Upper lobe of left lung (tissue), 6 donors: ENCODE data around the gene GLIS1. TPM values are rescaled to one million over a fixed set of nuclear protein-coding genes. Genes with fewer than 3 reads are reported as not detected.

ENCODE experiments used
- ATAC-seq, 2 donors: fragments of 200-7000 bp; cut with Tn5 transposase; one replicate each; pipeline ENCODE4 v1.9.1; 2022; ENCODE audit warnings: mild to moderate bottlenecking in 2 of 2, moderate library complexity in 2 of 2; ENCODE audit not compliant: low FRiP score in 2 of 2
- DNase-seq, 2 donors: peaks; one replicate each; pipeline ENCODE4 v3.0.0-alpha.2; 2019 to 2020
- H3K27ac ChIP-seq, 4 donors: fragments of 200-600 bp; sonication (generic); one replicate each; pipeline ENCODE4 v1.5.1; 2016 to 2019
- H3K27me3 ChIP-seq, 4 donors: fragments of 200-600 bp; sonication (generic); one replicate each; pipeline ENCODE4 v1.5.1; 2017 to 2019
- H3K36me3 ChIP-seq, 4 donors: fragments of 200-600 bp; sonication (generic); one replicate each; pipeline ENCODE4 v1.5.1; 2016 to 2019
- H3K4me1 ChIP-seq, 4 donors: fragments of 200-600 bp; sonication (generic); one replicate each; pipeline ENCODE4 v1.5.1; 2018 to 2019
- H3K4me3 ChIP-seq, 4 donors: fragments of 200-600 bp; sonication (generic); one replicate each; pipeline ENCODE4 v1.5.1; 2017 to 2019; ENCODE audit warnings: mild to moderate bottlenecking in 2 of 4, moderate library complexity in 1 of 4
- H3K9me3 ChIP-seq, 4 donors: fragments of 200-600 bp; sonication (generic); one replicate each; pipeline ENCODE4 v1.5.1; 2018 to 2019
- CTCF ChIP-seq, 6 experiments: fragments of 450-650 bp in 4 of 6; fragments of 200-600 bp in 2 of 6; sonication (generic) in 2 of 6; IDR thresholded peaks; one replicate each; pipeline ENCODE4 v1.5.1; 2016 to 2019; ENCODE audit warnings: antibody characterized with exemption in 6 of 6
- EP300 ChIP-seq, 4 donors: sonication (generic); formaldehyde crosslinking; IDR thresholded peaks; one replicate each; pipeline ENCODE4 v1.5.1; 2017; ENCODE audit warnings: antibody characterized with exemption in 4 of 4, control low read depth in 2 of 4
- POLR2A ChIP-seq, 4 donors: fragments of 450-650 bp; IDR thresholded peaks; one replicate each; pipeline ENCODE4 v1.5.1; 2016 to 2017; ENCODE audit warnings: antibody characterized with exemption in 4 of 4, mild to moderate bottlenecking in 2 of 4
- POLR2AphosphoS5 ChIP-seq, 2 donors: sonication (generic); formaldehyde crosslinking; IDR thresholded peaks; one replicate each; pipeline ENCODE4 v1.5.1; 2017; ENCODE audit warnings: antibody characterized with exemption in 2 of 2
- WGBS, 2 donors: methylation state at CpG; one replicate each; pipeline ENCODE4 v1.1.5; 2017 to 2018; 5-methylcytosine and 5-hydroxymethylcytosine counted together
- total RNA-seq, 6 donors: library from RNA; depleted of rRNA in 4 of 6; stranded (reverse); fragments of >200 nt in 4 of 6; gene quantifications; one replicate each; pipeline versions ENCODE4 v1.1.0 to v1.2.1, GENCODE V29; 2016 to 2021
- donor health status: DM: no; HTN: no; CAD: no; lungs with moderate emphysema.
- donor health status: DM: no; HTN: yes; CAD: no; lungs with severe emphysema.

GLIS1 gene
- total RNA-seq, 6 donors from 2014 or later, result 0.26 to 1.0 TPM; not detected in 4

GRCh38 chr1:53704804-53705445 lies 34.0 kb downstream of the GLIS1 start:
- no peaks in the 10 kb centered on the region for H3K4me1 ChIP-seq
- no peak overlapping the region for H3K27ac ChIP-seq
- H3K36me3 ChIP-seq, result no peaks in the 10 kb centered on the region
- H3K9me3 ChIP-seq, result no peaks in the 10 kb centered on the region
- no peak overlapping the region for H3K4me3 ChIP-seq
- no peaks in the 10 kb centered on the region for H3K27me3 ChIP-seq
- TF ChIP-seq POLR2AphosphoS5 (IDR thresholded peaks at IDR 0.05), result no peak
- TF ChIP-seq EP300 (IDR thresholded peaks at IDR 0.05), result no peak
- no peak for TF ChIP-seq POLR2A (IDR thresholded peaks at IDR 0.05)
- TF ChIP-seq CTCF (IDR thresholded peaks at IDR 0.05), result no peak
- no peak for DNase-seq
- WGBS, 2 donors, result 94 to 100% methylated on average over 4 to 8 of the region's 8 CpGs
- no peak for ATAC-seq

GRCh38 chr1:53704304-53704703 lies 34.7 kb downstream of the GLIS1 start:
- no peaks in the 10 kb centered on the region for H3K36me3 ChIP-seq
- H3K9me3 ChIP-seq, result no peaks in the 10 kb centered on the region
- ATAC-seq (no peak), DNase-seq (no peak)
- H3K4me1 ChIP-seq, result no peaks in the 10 kb centered on the region
- WGBS, 2 donors, result 86 to 90% methylated on average over 5 of the region's 5 CpGs
- no peaks in the 10 kb centered on the region for H3K27me3 ChIP-seq
- no peak overlapping the region for H3K4me3 ChIP-seq
- no peak overlapping the region for H3K27ac ChIP-seq
- TF ChIP-seq EP300 (IDR thresholded peaks at IDR 0.05) (no peak), POLR2AphosphoS5 (IDR thresholded peaks at IDR 0.05) (no peak), POLR2A (IDR thresholded peaks at IDR 0.05) (no peak), CTCF (IDR thresholded peaks at IDR 0.05) (no peak)

GRCh38 chr1:53703174-53703573 lies 35.8 kb downstream of the GLIS1 start:
- Histone ChIP-seq H3K9me3 (no peaks in the 10 kb centered on the region), H3K4me3 (no peak overlapping the region), H3K27me3 (no peaks in the 10 kb centered on the region), H3K36me3 (no peaks in the 10 kb centered on the region), H3K4me1 (no peaks in the 10 kb centered on the region), H3K27ac (no peak overlapping the region)
- WGBS, 2 donors, result 81 to 94% methylated on average over 1 of the region's 1 CpG
- DNase-seq, result no peak
- no peak for TF ChIP-seq POLR2A (IDR thresholded peaks at IDR 0.05)
- no peak for TF ChIP-seq EP300 (IDR thresholded peaks at IDR 0.05)
- no peak for TF ChIP-seq CTCF (IDR thresholded peaks at IDR 0.05)
- no peak for TF ChIP-seq POLR2AphosphoS5 (IDR thresholded peaks at IDR 0.05)
- ATAC-seq, result no peak

- no peak for DNase-seq
- WGBS, 2 donors, result 51 to 57% methylated on average over 5 to 7 of the region's 8 CpGs
- no peaks in the 10 kb centered on the region for H3K27me3 ChIP-seq
Observed at GRCh38 chr1:53702341-53702740, 36.6 kb downstream of the GLIS1 start.

More at GRCh38 chr1:53702341-53702740, 36.6 kb downstream of the GLIS1 start:
- ATAC-seq, result no peak
- Histone ChIP-seq H3K4me3 (no peak overlapping the region), H3K36me3 (no peaks in the 10 kb centered on the region), H3K9me3 (no peaks in the 10 kb centered on the region), H3K27ac (no peak overlapping the region), H3K4me1 (no peaks in the 10 kb centered on the region)
- TF ChIP-seq POLR2A (IDR thresholded peaks at IDR 0.05) (no peak), CTCF (IDR thresholded peaks at IDR 0.05) (no peak), EP300 (IDR thresholded peaks at IDR 0.05) (no peak), POLR2AphosphoS5 (IDR thresholded peaks at IDR 0.05) (no peak)
